IPS-18a (cell line): ENCODE measurements around the gene FOXD3.

Experiments used
- H3K27ac ChIP-seq: one replicate; pipeline ENCODE4 v1.5.1; 2013; ENCODE audit warnings: low read length
- H3K27me3 ChIP-seq: one replicate; pipeline ENCODE4 v1.6.1; 2013; ENCODE audit warnings: mild to moderate bottlenecking, low read length; ENCODE audit not compliant: control insufficient read depth, insufficient read depth
- H3K36me3 ChIP-seq: one replicate; pipeline ENCODE4 v1.6.1; 2013; ENCODE audit warnings: low read depth, low read length; ENCODE audit not compliant: control insufficient read depth
- H3K4me1 ChIP-seq: one replicate; pipeline ENCODE4 v1.6.1; 2013; ENCODE audit warnings: low read depth, low read length; ENCODE audit not compliant: control insufficient read depth
- H3K4me3 ChIP-seq: one replicate; pipeline ENCODE4 v1.5.1; 2013; ENCODE audit warnings: low read length
- H3K9ac ChIP-seq: one replicate; pipeline ENCODE4 v1.6.1; 2013; ENCODE audit warnings: mild to moderate bottlenecking, low read length, moderate library complexity
- H3K9me3 ChIP-seq: one replicate; pipeline ENCODE4 v1.6.1; 2013; ENCODE audit warnings: low read depth, low read length; ENCODE audit not compliant: control insufficient read depth

Gene FOXD3

DNA sequence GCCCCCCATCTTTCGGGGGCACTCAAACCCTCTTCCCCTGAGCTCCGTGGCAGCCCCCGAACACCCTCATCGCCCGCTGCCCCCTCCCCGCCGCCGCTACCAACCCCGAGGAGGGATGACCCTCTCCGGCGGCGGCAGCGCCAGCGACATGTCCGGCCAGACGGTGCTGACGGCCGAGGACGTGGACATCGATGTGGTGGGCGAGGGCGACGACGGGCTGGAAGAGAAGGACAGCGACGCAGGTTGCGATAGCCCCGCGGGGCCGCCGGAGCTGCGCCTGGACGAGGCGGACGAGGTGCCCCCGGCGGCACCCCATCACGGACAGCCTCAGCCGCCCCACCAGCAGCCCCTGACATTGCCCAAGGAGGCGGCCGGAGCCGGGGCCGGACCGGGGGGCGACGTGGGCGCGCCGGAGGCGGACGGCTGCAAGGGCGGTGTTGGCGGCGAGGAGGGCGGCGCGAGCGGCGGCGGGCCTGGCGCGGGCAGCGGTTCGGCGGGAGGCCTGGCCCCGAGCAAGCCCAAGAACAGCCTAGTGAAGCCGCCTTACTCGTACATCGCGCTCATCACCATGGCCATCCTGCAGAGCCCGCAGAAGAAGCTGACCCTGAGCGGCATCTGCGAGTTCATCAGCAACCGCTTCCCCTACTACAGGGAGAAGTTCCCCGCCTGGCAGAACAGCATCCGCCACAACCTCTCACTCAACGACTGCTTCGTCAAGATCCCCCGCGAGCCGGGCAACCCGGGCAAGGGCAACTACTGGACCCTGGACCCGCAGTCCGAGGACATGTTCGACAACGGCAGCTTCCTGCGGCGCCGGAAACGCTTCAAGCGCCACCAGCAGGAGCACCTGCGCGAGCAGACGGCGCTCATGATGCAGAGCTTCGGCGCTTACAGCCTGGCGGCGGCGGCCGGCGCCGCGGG lies 837 bp downstream of the FOXD3 start:
- Histone ChIP-seq H3K9me3 (no peaks in the 10 kb centered on the region), H3K36me3 (no peaks in the 10 kb centered on the region), H3K4me3 (peak overlapping the region; percentile 82), H3K9ac (peak overlapping the region; percentile 51), H3K27ac (no peak overlapping the region), H3K4me1 (peaks cover 39% of the 10 kb centered on the region), H3K27me3 (peaks cover 95% of the 10 kb centered on the region)

DNA sequence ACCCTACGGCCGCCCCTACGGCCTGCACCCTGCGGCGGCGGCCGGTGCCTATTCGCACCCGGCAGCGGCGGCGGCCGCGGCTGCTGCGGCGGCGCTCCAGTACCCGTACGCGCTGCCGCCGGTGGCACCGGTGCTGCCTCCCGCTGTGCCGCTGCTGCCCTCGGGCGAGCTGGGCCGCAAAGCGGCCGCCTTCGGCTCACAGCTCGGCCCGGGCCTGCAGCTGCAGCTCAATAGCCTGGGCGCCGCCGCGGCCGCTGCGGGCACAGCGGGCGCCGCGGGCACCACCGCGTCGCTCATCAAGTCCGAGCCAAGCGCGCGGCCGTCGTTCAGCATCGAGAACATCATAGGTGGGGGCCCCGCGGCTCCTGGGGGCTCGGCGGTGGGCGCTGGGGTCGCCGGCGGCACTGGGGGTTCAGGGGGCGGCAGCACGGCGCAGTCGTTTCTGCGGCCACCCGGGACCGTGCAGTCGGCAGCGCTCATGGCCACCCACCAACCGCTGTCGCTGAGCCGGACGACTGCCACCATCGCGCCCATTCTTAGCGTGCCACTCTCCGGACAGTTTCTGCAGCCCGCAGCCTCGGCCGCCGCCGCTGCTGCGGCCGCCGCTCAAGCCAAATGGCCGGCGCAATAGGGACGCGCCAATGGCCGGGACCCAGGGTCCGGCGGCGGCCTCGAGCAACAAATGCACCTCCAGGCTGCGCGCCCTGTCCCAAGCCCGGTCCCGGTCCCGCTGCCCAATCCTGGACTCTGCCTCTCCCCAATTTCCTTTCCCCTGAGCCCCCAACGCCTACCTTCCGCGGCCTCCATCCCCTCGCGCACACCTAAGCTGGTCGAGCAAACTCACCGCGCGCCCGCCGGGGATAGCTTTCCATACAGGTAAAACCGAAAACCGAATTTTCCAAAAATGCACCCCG lies 1.8 kb downstream of the FOXD3 start:
- peak overlapping the region; percentile 82 for H3K4me3 ChIP-seq
- H3K9me3 ChIP-seq, result no peaks in the 10 kb centered on the region
- peaks cover 95% of the 10 kb centered on the region for H3K27me3 ChIP-seq
- peaks cover 38% of the 10 kb centered on the region for H3K4me1 ChIP-seq
- H3K27ac ChIP-seq, result no peak overlapping the region
- H3K9ac ChIP-seq, result peak overlapping the region; percentile 43
- H3K36me3 ChIP-seq, result no peaks in the 10 kb centered on the region

DNA sequence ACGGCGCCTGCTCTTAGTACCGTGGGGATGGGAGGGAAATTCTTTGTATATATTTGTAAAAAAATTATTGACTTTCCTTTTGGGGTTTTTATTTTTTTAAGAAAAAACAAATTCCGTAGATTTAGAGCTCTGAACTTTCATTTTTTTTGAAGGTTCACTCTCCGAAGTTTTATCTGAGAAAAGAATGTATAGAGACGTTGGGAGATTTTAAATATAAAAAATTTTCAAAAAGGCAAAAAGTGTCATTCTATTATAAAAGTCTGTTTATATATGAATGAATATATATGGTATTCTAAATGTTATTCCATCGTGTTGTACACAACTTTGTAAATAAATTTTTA lies 2.4 kb downstream of the FOXD3 start:
- peaks cover 38% of the 10 kb centered on the region for H3K4me1 ChIP-seq
- H3K27ac ChIP-seq, result no peak overlapping the region
- H3K9me3 ChIP-seq, result no peaks in the 10 kb centered on the region
- H3K27me3 ChIP-seq, result peaks cover 95% of the 10 kb centered on the region
- peak overlapping the region; percentile 43 for H3K9ac ChIP-seq
- H3K4me3 ChIP-seq, result peak overlapping the region; percentile 82
- H3K36me3 ChIP-seq, result no peaks in the 10 kb centered on the region

DNA sequence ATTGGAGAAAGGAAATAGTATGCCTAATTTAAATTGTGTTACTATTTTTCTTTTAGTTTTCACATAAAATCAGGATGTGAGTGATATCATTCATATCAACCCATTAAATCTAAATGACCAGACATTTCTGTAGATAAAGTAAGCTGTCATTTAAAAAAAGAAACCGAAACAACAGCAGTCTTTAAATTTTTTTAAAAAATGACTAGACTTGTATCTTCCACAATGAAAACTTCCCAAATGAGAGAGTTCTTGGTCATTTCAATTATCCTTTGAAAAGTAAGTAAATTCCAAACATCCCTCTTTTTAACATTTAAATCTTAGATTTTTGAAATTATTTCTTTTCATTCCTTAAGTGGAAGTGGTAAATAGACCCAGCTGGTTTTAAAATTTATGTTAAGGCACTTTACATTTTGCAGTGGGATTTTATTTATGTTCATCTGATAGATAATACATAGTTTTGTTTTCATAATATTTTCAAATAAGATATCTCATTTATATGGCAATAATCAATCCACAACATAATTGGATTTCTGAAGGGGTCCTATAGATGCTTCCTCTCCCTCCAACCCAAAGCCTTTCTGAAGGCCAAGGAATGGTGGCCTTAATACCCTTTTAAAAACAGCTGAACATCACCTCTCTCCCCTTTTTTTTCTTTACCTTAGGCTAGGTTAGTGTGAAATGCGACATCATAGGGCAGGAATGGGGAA lies 3.1 kb downstream of the FOXD3 start:
- Histone ChIP-seq H3K9me3 (no peaks in the 10 kb centered on the region), H3K36me3 (no peaks in the 10 kb centered on the region), H3K9ac (no peak overlapping the region), H3K27me3 (peaks cover 95% of the 10 kb centered on the region), H3K27ac (no peak overlapping the region), H3K4me1 (peaks cover 38% of the 10 kb centered on the region), H3K4me3 (peak overlapping the region; percentile 82)

DNA sequence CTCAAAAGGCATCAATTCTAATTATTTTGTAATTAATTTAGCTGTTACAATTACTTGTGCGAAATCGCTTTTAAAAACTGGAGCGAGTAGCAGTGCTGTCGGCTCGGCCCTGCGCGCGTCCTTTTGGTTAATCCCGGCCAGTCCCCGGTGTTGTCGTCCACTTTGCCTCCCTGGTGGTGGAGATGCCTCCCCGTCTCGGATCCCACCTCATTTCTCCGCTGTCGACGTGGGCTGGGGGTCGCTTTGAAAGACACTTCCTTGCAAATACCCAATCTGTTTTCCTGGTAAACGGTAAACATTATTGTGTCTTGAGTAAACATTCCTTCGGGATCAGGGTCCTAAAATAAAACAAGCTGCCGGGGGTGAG lies 3.7 kb downstream of the FOXD3 start:
- Histone ChIP-seq H3K4me1 (peaks cover 41% of the 10 kb centered on the region), H3K9ac (no peak overlapping the region), H3K4me3 (peak overlapping the region; percentile 82), H3K27ac (no peak overlapping the region), H3K27me3 (peaks cover 95% of the 10 kb centered on the region), H3K9me3 (no peaks in the 10 kb centered on the region), H3K36me3 (no peaks in the 10 kb centered on the region)

DNA sequence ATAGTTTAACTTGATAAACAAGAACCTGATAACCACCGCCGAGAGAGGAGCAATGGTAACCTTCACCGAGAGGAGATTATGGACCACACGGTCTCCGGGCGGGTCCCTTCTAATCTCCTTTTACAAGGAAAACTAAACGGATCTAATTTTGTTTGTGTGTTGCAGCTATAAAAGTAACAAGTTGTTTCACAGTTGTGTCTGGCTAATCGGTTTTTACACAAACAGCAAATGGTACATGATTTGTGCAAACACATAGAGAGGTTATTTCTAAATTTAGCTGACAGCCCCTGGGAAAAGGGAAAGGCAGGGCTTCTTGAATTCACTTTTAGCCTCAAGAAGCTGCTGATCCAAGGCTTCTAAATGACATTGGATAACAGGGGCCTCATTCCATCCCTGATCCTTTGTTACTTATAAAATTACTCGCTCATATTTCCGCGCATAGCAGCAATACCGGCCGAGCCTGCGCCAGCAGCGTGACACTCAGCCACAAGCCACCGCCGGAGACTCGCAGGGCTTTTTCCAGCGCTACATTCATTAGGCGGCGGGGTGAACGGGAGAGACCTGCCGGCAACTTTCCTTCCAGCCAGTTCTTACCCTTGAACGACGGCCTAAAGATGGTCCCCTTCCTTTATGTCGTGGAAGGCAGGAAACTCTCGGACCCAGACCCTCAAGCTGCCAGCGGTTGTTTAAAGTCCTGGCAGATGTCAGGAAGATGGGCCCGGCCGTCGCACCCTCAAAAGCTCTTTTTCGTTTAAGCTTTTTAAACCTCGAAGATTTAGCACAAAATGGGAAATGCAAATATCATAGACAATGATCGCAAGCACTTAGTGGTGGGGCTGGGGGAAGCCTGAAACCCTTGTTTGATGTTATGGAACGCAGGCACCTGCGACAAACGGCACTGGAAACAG lies 4.4 kb downstream of the FOXD3 start:
- H3K4me1 ChIP-seq, result peaks cover 46% of the 10 kb centered on the region
- H3K9ac ChIP-seq, result no peak overlapping the region
- peaks cover 95% of the 10 kb centered on the region for H3K27me3 ChIP-seq
- H3K9me3 ChIP-seq, result no peaks in the 10 kb centered on the region
- no peak overlapping the region for H3K27ac ChIP-seq
- H3K36me3 ChIP-seq, result no peaks in the 10 kb centered on the region
- H3K4me3 ChIP-seq, result peak overlapping the region; percentile 82

DNA sequence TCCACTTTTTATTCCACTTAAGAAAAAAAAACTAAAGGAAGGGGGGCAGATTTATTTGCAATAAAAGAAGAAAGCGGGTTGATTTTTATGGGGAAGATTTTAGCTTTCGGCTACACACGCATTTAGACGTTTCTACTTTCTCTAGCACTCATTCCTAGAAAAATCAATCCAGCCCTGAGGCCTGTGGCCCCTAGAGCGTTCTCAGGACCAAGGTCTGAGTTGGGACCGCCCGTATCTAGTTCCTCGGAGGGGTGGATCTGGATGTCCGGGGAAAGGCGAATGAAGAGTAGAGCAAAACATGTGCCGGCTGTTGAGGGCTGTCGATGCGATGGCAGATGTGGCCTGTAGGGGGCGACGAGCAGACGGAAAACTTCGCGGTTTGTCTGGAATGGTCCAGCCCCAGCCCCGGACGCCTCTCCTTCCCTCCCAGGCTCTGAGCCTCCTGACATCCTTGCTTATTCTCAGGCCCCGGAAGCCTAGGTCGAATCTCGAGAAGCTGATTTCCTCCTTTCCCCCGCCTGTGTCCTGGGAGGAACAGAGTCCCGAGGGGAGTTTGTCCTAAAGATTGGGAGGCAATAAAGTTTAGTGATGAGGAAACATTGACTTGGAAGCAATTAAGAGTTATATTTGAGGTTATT lies 5.2 kb downstream of the FOXD3 start:
- Histone ChIP-seq H3K27me3 (peaks cover 97% of the 10 kb centered on the region), H3K27ac (no peak overlapping the region), H3K4me3 (peak overlapping the region; percentile 82), H3K9ac (no peak overlapping the region), H3K4me1 (peaks cover 54% of the 10 kb centered on the region), H3K9me3 (no peaks in the 10 kb centered on the region), H3K36me3 (no peaks in the 10 kb centered on the region)

DNA sequence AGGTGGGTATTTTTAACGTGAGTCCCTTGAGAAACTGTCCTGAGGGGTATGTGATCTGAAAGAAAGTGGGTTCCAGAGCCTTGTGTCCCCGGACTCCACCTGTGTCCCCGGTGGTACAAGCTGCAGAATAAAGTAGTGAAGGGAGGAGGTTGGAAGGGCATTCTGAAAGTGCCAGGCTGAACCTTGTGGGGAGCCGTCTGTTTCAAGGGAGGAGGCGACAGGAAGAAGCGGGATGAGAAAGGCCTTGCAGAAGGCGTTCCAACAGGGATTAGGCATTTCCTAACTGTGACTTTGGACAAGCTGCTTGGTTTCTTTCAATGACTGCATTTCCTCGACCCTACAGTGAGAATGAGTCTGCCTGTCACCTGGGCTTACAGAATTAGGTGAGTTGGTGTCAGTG lies 5.8 kb downstream of the FOXD3 start:
- Histone ChIP-seq H3K4me1 (peaks cover 54% of the 10 kb centered on the region), H3K36me3 (no peaks in the 10 kb centered on the region), H3K9ac (no peak overlapping the region), H3K27ac (no peak overlapping the region), H3K27me3 (peaks cover 97% of the 10 kb centered on the region), H3K4me3 (no peak overlapping the region), H3K9me3 (no peaks in the 10 kb centered on the region)

DNA sequence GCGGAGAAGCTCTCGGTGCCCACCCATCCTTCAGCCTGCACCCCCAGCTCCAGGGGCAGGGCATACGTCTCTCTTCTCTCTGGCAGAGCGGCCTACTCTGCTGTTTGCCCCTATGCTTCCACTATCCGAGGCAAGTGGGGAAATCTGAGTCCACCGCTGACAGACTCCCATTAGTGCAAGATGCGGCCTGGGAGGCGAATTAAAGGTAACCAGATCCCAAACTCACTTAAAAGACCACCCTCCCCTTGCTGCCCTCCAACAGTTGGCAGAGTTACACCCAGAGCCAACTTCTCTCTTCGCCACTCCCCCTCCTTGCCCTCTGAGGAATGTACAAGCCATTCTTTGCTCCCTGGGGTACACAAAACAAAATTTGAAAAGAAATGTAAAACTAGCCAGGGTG lies 6.4 kb downstream of the FOXD3 start:
- H3K4me1 ChIP-seq, result peaks cover 54% of the 10 kb centered on the region
- no peaks in the 10 kb centered on the region for H3K36me3 ChIP-seq
- H3K9me3 ChIP-seq, result no peaks in the 10 kb centered on the region
- H3K27ac ChIP-seq, result no peak overlapping the region
- H3K27me3 ChIP-seq, result peaks cover 96% of the 10 kb centered on the region
- H3K4me3 ChIP-seq, result peak overlapping the region; percentile 50
- no peak overlapping the region for H3K9ac ChIP-seq

DNA sequence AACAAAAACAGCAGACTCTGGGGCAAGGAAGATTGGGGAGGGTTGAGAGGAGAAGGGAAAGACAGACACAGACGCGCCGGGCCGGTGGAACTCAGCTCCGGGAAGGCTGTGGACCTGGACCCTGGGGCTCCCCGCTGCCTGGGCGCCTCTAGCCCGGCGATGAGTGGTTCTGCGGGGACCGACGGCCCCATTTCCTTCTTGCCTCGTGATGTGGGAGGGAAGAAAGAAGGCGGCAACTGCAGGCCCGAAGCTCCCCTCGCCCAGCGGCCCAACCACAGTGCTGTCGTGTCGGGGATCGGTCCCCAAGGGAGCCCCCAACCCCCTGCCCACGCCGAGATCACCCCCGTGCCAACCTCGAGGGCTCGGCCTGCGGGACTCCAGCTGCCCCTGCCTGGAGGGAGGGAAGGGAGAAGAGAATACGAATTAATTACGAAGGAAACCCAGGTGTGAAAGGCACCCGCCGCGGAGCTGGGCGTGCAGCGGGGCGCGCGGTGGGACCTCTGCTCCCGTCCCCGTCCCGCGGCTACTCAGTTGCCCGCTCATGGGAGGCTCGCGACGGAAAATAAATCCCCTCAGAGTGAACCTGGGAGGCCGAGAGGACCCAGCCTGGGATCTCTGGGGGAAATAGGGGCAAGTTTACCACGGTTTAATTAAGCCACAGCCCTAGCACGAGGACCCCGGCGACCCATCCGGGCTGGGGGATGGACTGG lies 7.4 kb downstream of the FOXD3 start:
- Histone ChIP-seq H3K4me1 (peaks cover 54% of the 10 kb centered on the region), H3K27ac (no peak overlapping the region), H3K4me3 (peak overlapping the region; percentile 50), H3K9me3 (no peaks in the 10 kb centered on the region), H3K36me3 (no peaks in the 10 kb centered on the region), H3K27me3 (peaks cover 87% of the 10 kb centered on the region), H3K9ac (peak overlapping the region; percentile 2)
